ENCODE results near the gene RALB.

Gene RALB

DNA sequence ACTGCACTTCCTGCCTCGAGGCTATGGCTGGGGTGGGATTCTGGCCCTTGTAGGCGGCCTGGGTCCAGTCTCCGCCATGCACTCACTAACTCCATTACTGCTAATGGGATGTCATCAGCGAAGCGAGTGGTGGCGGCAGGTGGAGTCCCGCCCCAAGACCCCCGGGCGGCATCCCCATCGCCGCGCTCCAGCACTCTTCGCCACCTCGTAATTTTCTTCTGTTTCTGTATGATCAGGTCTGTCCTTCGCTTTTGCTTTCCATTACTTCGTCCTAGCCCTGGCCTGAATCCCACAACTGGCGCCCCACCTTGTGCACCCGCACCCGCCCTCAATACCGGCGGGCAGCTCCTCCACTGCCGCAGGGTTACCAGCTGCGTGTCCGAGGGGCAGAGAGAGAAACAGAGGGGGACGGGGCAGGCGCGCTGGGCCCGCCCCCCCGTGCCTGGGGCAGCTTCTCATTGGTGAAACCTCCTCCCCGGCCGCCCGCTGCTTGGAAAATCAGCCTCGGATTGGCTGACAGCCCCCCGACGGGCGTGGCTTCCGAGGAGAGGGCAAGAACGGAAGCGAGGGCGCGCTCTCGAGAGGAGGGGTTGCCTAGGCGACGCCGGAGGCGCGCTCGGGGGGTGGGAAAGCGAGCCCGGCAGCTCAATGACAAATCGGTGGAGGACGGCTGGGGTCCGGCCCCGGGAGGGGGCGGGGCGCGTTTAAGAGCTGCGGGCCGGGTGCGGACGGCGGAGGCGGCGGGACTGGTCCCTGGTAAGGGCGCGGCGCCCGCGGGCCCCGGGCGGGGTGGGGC, at the start of gene RALB:
RALB (plus strand) TSS at position 628 of the 796 bp plus-strand sequence. CDS start 25,813 bp downstream, outside the sequence.
- DNase-seq (ENCODE audit: low spot score), result peak; percentile 92

DNA sequence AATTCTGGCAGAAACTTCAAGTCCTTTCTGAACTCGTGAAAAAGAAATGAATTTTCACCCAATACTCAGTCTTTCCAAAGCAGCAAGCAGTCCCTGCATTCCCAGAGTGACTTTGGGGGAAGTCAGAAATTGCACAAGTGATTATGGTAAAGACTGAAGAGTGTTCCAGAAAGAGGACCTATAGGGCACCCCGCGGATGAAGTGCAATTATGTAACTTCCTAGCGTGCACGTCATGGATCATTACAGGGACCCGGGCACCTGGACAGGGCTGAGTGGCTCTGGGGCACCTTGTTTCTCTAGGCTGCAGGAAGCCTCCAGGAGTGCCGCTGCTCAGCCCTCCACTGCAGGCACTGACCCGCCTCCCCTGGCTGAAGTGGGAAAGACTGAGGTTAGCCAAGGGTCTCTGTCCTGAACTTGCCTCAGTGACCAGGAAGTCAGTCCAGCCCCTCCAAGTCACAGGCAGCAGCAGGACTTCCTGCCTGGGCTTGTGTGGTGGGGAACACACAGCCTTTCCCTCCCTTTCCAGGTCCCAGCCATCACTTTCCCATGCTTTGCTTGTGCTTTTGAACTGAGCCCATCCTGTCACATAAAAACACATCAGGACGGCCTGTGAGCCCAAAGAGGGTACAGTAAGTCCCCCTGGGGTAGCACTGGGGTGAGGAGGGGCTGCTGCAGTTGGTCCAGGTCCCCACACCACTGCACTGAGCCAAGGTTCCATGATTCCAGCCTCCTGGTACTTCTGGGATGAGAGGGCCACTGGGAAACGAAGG, 49.2 kb upstream of the RALB start:
- no peak for DNase-seq (ENCODE audit: low spot score)

DNA sequence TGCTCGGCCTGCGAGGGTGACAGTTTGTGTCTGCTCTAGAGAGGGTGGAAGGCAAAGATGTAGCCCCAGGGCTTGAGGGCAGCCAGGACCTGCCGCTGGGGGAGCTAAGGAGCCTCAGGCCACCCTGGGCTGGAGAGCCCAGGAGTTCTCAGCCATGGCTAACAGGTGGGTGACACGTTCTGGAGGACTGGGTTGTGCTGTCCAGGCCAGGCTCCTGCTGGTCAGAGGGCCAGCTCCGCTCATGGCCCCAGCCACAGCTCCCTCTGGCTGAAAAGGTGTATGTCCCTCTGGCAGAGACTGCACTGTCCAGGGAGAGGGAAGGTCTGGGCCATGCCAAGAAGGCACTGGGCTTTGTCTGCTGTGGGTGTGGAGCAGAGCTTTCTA, 48.6 kb upstream of the RALB start:
- DNase-seq (ENCODE audit: low spot score), result no peak

DNA sequence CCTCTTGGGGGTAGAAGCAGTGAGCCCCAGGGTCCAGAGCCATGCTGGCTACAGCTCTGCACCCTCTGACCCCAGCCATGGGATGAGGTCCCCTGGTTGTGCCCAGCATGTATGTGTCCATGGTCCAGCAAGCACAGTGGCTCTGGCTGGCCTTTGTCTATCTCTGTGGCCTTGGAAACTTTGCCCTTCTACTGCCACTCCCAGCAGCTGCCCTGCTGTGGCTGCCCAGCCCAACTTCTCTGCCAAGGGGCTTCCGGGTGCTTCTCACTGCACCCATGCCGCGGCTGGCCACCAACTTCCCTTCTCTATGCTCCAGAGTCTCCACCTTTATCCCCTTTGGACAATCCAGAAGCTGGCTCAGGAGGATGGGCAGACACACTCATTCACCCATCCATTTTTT, 48.2 kb upstream of the RALB start:
- no peak for DNase-seq (ENCODE audit: low spot score)

GRCh38 chr2:120204945-120205670, 47.5 kb upstream of the RALB start:
- no peak for DNase-seq (ENCODE audit: low spot score)

DNA sequence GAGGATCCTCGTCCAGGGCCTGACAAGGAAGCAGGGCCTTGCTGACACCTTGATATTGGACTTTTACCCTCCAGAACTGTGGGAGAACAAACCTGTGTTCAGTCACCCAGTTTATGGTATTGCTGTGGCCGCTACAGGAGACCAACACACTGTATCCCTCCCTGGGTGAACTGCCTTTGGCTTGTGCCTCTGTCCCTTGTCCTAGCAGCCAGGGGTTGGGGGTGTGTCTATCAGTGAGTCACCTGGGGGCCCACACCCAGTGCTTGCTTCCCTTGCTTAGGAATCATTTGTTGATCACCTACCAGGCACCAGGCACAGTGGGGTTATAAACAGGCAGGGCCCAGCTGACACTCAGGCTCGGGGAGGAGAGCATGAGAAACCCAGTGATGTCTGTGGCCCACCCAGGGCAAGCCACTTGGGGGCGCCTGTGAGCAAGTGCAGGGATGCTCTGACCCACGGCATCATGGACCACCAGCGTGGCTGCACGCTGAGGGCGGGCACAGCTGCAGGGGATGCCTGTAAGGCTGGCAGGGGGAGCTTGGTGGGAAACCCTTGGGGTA, 46.5 kb upstream of the RALB start:
- no peak for DNase-seq (ENCODE audit: low spot score)

GRCh38 chr2:120208381-120209353, 44.0 kb upstream of the RALB start:
- DNase-seq (ENCODE audit: low spot score), result no peak

GRCh38 chr2:120209427-120210269, 43.0 kb upstream of the RALB start:
- no peak for DNase-seq (ENCODE audit: low spot score)

DNA sequence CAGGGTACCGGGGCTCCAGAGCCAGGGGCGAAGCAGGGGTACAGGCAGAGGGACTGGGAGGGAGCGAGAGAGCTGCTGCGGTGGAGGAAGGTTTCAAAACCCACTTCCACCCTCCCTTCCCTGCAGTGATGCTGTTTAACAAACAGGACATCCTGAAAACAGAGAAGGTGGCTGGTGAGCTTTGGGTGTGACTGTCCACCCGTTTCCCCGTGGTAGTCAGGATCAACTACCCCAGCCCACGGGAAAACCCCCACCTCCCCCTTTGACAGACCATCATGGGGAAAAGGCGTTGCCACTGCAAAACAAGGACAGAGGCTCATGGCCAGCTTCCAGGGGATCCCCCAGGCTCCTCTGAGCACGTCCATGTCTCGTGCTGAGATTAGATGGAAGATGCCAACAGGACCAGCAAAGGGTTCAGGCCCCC, 42.4 kb upstream of the RALB start:
- no peak for DNase-seq (ENCODE audit: low spot score)

- no peak for DNase-seq (ENCODE audit: low spot score)
Observed at GRCh38 chr2:120218181-120218580, 34.5 kb upstream of the RALB start.

DNA sequence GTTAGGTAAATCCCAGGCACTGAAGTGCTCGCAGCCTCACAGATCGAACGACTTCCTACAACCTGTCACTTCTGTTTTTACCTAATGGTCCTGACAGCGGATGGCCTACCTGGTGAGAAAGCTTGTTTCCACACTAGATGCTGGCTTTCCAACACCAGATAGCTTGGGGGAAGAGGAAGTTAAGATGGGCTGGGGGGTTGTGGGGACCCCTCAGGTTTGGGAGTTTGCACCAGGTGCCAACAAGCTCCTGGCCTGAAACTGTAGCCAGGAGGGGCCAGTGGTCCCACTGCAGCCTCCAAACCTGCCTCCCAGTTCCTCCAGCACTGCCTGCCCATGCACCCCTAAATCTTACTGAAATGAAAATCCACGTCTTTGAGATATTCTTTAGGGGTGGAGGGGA, 33.4 kb upstream of the RALB start:
- DNase-seq (ENCODE audit: low spot score), result no peak

GRCh38 chr2:120219766-120220165, 32.9 kb upstream of the RALB start:
- DNase-seq (ENCODE audit: low spot score), result no peak

- no peak for DNase-seq (ENCODE audit: low spot score)
Observed at GRCh38 chr2:120220756-120221155, 31.9 kb upstream of the RALB start.

- DNase-seq (ENCODE audit: low spot score), result no peak
Observed at GRCh38 chr2:120221616-120222015, 31.0 kb upstream of the RALB start.

DNA sequence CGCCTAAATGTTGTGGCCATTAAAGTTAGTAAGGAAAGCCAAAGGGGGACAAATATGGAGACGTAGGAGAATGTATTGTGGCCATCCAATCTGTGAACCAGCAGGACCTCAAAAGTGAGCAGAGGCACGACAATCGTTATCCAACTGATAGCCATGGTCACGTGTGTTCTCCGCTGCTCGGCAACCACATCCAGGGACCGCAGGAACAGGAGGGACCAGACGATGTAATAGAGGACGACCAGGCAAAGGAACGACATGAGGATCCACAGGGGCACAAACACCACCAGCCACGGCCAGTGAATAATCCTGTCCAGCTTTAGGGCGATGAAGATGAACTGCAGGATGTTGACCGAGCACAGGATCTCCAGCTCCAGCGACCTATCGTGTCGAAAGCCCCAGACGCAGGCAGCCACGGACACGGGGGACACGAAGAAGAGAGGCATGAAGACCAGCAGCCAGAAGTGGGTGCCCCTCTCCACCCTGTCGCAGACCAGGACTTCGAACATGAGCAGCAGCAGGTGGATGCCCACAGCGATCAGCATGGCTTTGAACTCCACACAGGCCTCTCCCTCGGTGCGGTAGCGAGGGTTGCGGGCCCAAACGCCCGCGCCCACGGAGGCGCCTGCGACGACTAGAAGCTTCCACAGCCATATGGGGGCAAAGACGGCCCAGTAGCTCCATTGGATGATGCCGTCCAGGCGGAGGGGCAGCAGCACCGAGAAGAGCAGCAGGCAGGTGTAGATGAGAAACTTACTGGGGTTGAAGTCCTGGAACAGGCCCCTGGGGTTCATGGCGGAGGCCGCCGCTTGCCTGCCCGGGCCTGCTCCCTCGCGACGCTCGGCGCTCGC, 30.2 kb upstream of the RALB start:
- no peak for DNase-seq (ENCODE audit: low spot score)

GRCh38 chr2:120223034-120223912, 29.4 kb upstream of the RALB start, which contains the start of gene TMEM185B:
TMEM185B (minus strand) TSS chr2:120223400; CDS start chr2:120222976, 424 bp downstream.
- peak; percentile 62 for DNase-seq (ENCODE audit: low spot score)

DNA sequence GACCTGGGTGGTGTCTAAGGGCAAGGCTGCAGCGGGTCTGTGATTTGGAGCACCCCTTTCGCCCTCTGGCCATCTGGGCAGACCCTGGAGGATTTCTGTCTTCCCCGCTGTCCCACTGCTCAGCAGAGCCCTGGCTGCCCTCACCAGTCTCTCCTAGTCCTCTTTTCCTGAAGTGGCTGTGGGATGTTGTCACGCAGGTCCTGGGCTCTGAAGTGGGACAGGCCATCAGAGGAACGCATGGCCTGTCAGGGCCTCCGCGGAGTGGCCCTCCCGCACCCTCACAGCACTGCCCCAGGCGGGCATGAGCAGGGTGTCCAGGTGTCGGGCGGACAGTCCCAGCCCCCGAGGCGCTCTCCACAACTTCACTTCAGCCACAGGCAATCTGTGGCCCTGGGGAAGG, 28.4 kb upstream of the RALB start:
- no peak for DNase-seq (ENCODE audit: low spot score)
